ENCODE measurements around the gene PPP1R15B.

GRCh38 chr1:204382714-204383083, 28.9 kb downstream of the PPP1R15B start:
- TF ChIP-seq EZH2 (IDR thresholded peaks at IDR 0.05; ENCODE audit: borderline replicate concordance, low read depth, low read length, poor library complexity, severe bottlenecking) (no peak), CTCF (conservative IDR thresholded peaks at IDR 0.05; ENCODE audit: low read depth, low read length) (no peak)

Data from A673 (cell line).